Measurements from ENCODE around the gene SMARCE1.

The SMARCE1 gene
- 4.3 to 31.3 (median 14.2) reads per million in 17 experiments for total RNA-seq

- DNase-seq = peak; percentile 79 to 92 (median 84)
These were observed at the start of gene SMARCE1 for GRCh38 chr17:40647624-40648383. Gene SMARCE1, minus strand, starts transcription at chr17:40647818. Its CDS starts 2,016 bp downstream, at chr17:40645802.

GRCh38 chr17:40697297-40697696 is 49.7 kb upstream of the SMARCE1 start:
- no peak for DNase-seq

GRCh38 chr17:40696651-40697072 is 49.0 kb upstream of the SMARCE1 start:
- DNase-seq = no peak

- DNase-seq = no peak
These were observed 48.4 kb upstream of the SMARCE1 start for GRCh38 chr17:40695874-40696472.

- no peak for DNase-seq
These were observed 47.0 kb upstream of the SMARCE1 start for GRCh38 chr17:40694584-40694983.

GRCh38 chr17:40687106-40687505 is 39.5 kb upstream of the SMARCE1 start:
- no peak for DNase-seq

GRCh38 chr17:40686192-40686591 is 38.6 kb upstream of the SMARCE1 start:
- no peak for DNase-seq

- DNase-seq = no peak
These were observed 33.4 kb upstream of the SMARCE1 start for GRCh38 chr17:40680998-40681397.

GRCh38 chr17:40679523-40679907 is 31.9 kb upstream of the SMARCE1 start:
- DNase-seq = no peak

- DNase-seq = no peak
These were observed 31.4 kb upstream of the SMARCE1 start for GRCh38 chr17:40678902-40679522.

GRCh38 chr17:40675905-40676304 is 28.3 kb upstream of the SMARCE1 start:
- DNase-seq = no peak

- DNase-seq = no peak
These were observed 25.0 kb upstream of the SMARCE1 start for GRCh38 chr17:40672654-40673053.

GRCh38 chr17:40671282-40671681 is 23.7 kb upstream of the SMARCE1 start:
- no peak for DNase-seq

- no peak for DNase-seq
These were observed 18.7 kb upstream of the SMARCE1 start for GRCh38 chr17:40666331-40666730.

GRCh38 chr17:40664582-40665333 is 17.1 kb upstream of the SMARCE1 start, which contains the start of gene KRT222:
Gene KRT222, minus strand, starts transcription at chr17:40665177. Its CDS starts 78 bp downstream, at chr17:40665099.
- no peak for DNase-seq

GRCh38 chr17:40663252-40663651 is 15.6 kb upstream of the SMARCE1 start:
- DNase-seq = no peak

- no peak for DNase-seq
These were observed 12.3 kb upstream of the SMARCE1 start for GRCh38 chr17:40659911-40660310.

GRCh38 chr17:40658396-40658795 is 10.8 kb upstream of the SMARCE1 start:
- no peak for DNase-seq

- no peak for DNase-seq
These were observed 4.3 kb upstream of the SMARCE1 start for GRCh38 chr17:40651939-40652338.

GRCh38 chr17:40648384-40648968 is 858 bp upstream of the SMARCE1 start:
- peak in 2 of 4 experiments; percentile 54 to 66 for DNase-seq

GRCh38 chr17:40646791-40647623 is 611 bp downstream of the SMARCE1 start:
- DNase-seq = peak; percentile 44 to 69 (median 54)
